GM23248 (cell line): Measurements from ENCODE around the gene PAK1.

ENCODE experiments used
- EZH2 ChIP-seq: fragments of 200-600 bp; sonication (generic); IDR thresholded peaks from 2 replicates; pipeline ENCODE4 v1.6.1; 2018; ENCODE audit warnings: antibody characterized with exemption, mild to moderate bottlenecking; ENCODE audit not compliant: insufficient read depth, poor library complexity, severe bottlenecking
- EZH2phosphoT487 ChIP-seq: fragments of 200-600 bp; sonication (generic); IDR thresholded peaks from 2 replicates; pipeline ENCODE4 v1.6.1; 2018; ENCODE audit warnings: antibody characterized with exemption, moderate library complexity, mild to moderate bottlenecking, low read depth; ENCODE audit not compliant: insufficient read depth

DNA sequence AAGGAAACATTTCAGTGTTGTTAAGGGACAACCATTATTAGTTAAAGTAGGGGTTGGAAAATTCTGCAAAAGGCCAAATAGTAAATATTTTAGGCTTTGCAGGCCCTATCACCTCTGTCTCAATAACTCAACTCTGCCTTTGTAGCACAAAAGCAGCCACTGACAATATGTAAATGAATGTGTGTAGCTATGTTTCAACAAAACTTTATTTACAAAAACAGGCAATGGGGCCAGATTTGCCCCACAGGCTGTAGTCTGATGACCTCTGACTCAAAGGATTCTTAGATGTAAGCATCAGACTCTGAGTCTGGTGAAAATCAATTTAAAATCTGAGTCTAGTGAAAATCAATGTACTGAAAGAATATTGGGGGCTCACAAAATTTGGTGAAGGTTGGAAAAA lies 50.3 kb downstream of the PAK1 start:
- TF ChIP-seq EZH2, result no peak
- no peak for TF ChIP-seq EZH2phosphoT487
